ENCODE measurements around the gene SULT1E1. TPM values are rescaled to one million over a fixed set of nuclear protein-coding genes. Genes with fewer than 3 reads are reported as not detected.

The SULT1E1 gene
- total and polyA plus RNA-seq, 10 donors, result not detected

DNA sequence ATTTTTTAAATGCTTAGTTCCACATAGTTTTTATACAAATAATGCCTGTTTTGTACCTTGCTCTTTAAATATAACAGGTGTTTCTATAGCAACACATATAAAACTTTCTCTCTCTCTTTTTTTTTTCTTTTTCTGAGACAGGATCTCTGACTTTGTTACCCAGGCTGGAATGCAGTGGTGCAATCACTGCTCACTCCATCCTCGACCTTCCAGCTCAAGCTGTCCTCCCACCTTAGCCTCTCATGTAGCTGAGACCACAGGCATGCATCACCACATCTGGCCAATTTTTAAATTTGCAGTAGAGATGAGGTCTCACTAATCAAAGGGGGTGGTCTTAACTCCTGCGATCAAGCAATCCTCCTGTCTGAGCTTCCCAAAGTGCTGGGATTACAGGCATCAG lies 18.3 kb upstream of the SULT1E1 start:
- no peak for DNase-seq
- Histone ChIP-seq H3K9me3 (peaks cover 0 to 2% (median 1%) of the 10 kb centered on the region in 8 donors), H3K27me3 (replicated peaks in 1 of 7) (no peaks in the 10 kb centered on the region), H3K36me3 (no peaks in the 10 kb centered on the region), H3K4me3 (no peak overlapping the region), H3K27ac (no peak overlapping the region), H3K4me1 (no peaks in the 10 kb centered on the region)
- TF ChIP-seq POLR2A (IDR thresholded peaks at IDR 0.05) (no peak), POLR2AphosphoS5 (IDR thresholded peaks at IDR 0.05) (no peak)
- TF ChIP-seq, protein P1, sequence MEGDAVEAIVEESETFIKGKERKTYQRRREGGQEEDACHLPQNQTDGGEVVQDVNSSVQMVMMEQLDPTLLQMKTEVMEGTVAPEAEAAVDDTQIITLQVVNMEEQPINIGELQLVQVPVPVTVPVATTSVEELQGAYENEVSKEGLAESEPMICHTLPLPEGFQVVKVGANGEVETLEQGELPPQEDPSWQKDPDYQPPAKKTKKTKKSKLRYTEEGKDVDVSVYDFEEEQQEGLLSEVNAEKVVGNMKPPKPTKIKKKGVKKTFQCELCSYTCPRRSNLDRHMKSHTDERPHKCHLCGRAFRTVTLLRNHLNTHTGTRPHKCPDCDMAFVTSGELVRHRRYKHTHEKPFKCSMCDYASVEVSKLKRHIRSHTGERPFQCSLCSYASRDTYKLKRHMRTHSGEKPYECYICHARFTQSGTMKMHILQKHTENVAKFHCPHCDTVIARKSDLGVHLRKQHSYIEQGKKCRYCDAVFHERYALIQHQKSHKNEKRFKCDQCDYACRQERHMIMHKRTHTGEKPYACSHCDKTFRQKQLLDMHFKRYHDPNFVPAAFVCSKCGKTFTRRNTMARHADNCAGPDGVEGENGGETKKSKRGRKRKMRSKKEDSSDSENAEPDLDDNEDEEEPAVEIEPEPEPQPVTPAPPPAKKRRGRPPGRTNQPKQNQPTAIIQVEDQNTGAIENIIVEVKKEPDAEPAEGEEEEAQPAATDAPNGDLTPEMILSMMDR (IDR thresholded peaks at IDR 0.05 in 8 of 11, conservative IDR thresholded peaks at IDR 0.05 in 3 of 11), result no peak
- intact Hi-C loops (cut with DNase I; ENCODE audit: low total_unique reads), result no loop called here
- 77 to 90% (median 86%) methylated on average over 2 of the region's 2 CpGs for WGBS, 5 donors

DNA sequence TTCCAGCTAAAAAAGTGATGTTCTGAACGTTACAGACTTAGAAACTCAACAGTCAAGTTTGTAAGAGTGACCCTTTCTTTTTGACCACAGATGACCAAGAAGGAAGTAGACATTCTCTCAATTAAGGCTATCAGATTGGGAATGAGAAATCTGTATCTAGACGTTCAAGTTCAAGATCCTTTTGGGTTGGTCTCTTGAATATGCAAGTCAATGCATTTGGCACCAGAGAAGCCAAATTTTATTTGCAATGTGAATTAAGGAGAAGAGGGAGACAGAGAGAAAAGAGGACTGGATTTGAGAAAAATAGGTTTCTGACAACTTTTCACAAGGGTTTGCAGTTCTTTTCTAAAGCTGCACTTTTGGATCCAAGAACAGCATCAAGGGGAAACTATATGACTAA lies 17.5 kb upstream of the SULT1E1 start:
- WGBS, 5 donors, result 43 to 66% (median 49%) methylated on average over 2 of the region's 2 CpGs
- intact Hi-C loops (cut with DNase I; ENCODE audit: low total_unique reads), result no loop called here
- DNase-seq, result no peak
- H3K27ac ChIP-seq, result no peak overlapping the region
- no peaks in the 10 kb centered on the region for H3K9me3 ChIP-seq
- no peaks in the 10 kb centered on the region for H3K4me1 ChIP-seq
- H3K27me3 ChIP-seq (replicated peaks in 1 of 7), result no peaks in the 10 kb centered on the region
- H3K4me3 ChIP-seq, result no peak overlapping the region
- no peaks in the 10 kb centered on the region for H3K36me3 ChIP-seq
- no peak for TF ChIP-seq POLR2A (IDR thresholded peaks at IDR 0.05)
- TF ChIP-seq, protein P1 (IDR thresholded peaks at IDR 0.05 in 8 of 11, conservative IDR thresholded peaks at IDR 0.05 in 3 of 11), result no peak
- no peak for TF ChIP-seq POLR2AphosphoS5 (IDR thresholded peaks at IDR 0.05)

DNA sequence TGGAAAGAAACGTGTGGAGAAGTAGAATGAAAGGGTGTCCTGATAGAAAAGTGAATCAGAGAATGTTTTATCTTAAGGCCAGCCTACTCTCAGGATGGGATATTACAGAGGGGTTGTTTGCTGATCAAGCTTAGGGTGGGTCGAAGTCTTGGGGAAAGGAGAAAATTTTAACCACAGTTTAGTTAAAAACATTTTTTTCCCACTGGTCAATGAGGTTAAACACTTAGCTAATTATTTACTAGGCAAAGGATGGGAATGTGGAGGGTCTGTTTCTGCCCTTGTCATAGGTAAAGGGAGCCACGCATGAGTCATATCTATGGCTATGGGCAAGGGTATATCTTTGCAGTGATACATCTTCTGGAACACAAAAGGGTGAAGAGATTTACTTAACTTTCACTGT lies 16.1 kb upstream of the SULT1E1 start:
- H3K4me1 ChIP-seq, result no peaks in the 10 kb centered on the region
- no peak overlapping the region for H3K27ac ChIP-seq
- DNase-seq, result no peak
- TF ChIP-seq POLR2AphosphoS5 (IDR thresholded peaks at IDR 0.05) (no peak), POLR2A (IDR thresholded peaks at IDR 0.05) (no peak)
- TF ChIP-seq, protein P1 (IDR thresholded peaks at IDR 0.05 in 8 of 11, conservative IDR thresholded peaks at IDR 0.05 in 3 of 11), result no peak
- WGBS, 5 donors, result 76 to 85% (median 81%) methylated on average over 3 of the region's 3 CpGs
- H3K36me3 ChIP-seq, result no peaks in the 10 kb centered on the region
- intact Hi-C loops (cut with DNase I; ENCODE audit: low total_unique reads), result no loop called here
- no peaks in the 10 kb centered on the region for H3K27me3 ChIP-seq (replicated peaks in 1 of 7)
- peaks cover 0 to 10% (median 0%) of the 10 kb centered on the region in 8 donors for H3K9me3 ChIP-seq
- no peak overlapping the region for H3K4me3 ChIP-seq

DNA sequence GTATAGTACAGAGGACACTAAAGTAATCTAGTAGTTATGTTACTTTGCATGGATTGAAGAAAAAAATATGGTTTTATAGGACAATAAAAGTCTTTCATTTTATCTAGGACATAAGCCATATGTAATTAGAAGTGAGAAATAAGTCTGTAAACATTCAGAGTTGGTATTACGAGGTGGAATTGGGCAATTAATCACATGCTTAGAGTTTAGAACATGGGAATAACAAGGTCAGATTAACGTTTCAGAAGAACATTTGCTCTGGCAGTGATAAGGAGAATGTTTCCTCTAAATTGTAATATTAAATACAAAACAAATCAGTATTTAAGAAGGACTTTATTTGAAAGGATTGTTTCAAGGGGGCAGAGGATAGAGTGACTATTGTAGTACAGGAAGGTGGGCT lies 15.6 kb upstream of the SULT1E1 start:
- no peaks in the 10 kb centered on the region for H3K27me3 ChIP-seq (replicated peaks in 1 of 7)
- TF ChIP-seq POLR2A (IDR thresholded peaks at IDR 0.05) (no peak), POLR2AphosphoS5 (IDR thresholded peaks at IDR 0.05) (no peak)
- TF ChIP-seq, protein P1 (IDR thresholded peaks at IDR 0.05 in 8 of 11, conservative IDR thresholded peaks at IDR 0.05 in 3 of 11), result no peak
- no peaks in the 10 kb centered on the region for H3K4me1 ChIP-seq
- intact Hi-C loops (cut with DNase I; ENCODE audit: low total_unique reads), result no loop called here
- H3K36me3 ChIP-seq, result no peaks in the 10 kb centered on the region
- no peak overlapping the region for H3K4me3 ChIP-seq
- no peak overlapping the region for H3K27ac ChIP-seq
- 27 to 71% (median 40%) methylated on average over 2 of the region's 2 CpGs for WGBS, 5 donors
- H3K9me3 ChIP-seq, result peaks cover 0 to 10% (median 0%) of the 10 kb centered on the region in 8 donors
- no peak for DNase-seq

All from spleen (tissue), 11 donors.